CD14-positive monocyte (primary cell): Measurements from ENCODE around the gene CEACAM7. TPM values are rescaled to one million over a fixed set of nuclear protein-coding genes. Genes with fewer than 3 reads are reported as not detected.
A peak's percentile ranks its signal among the peaks of the same experiment; 100 is the strongest.

Source experiments
- DNase-seq, 3 donors: peaks; one replicate each; pipeline ENCODE4 v3.0.0-alpha.2; 2011 to 2022
- H2AFZ ChIP-seq: 2 replicates; pipeline ENCODE4 v1.6.0; 2012; ENCODE audit warnings: mild to moderate bottlenecking, low read depth, low read length, inconsistent platforms; ENCODE audit not compliant: insufficient read depth, poor library complexity, severe bottlenecking
- H3K27ac ChIP-seq, 2 donors: 1 replicate in 1 of 2; 2 replicates in 1 of 2; pipeline ENCODE4 v1.5.1; 2012 to 2013; ENCODE audit warnings: low read length in 2 of 2, control low read depth in 1 of 2, inconsistent platforms in 1 of 2, low read depth in 1 of 2, mild to moderate bottlenecking in 1 of 2
- H3K27me3 ChIP-seq, 2 donors: one replicate each; pipeline versions ENCODE4 v1.6.0 to v1.6.1; 2011 to 2013; ENCODE audit warnings: low read length in 2 of 2; ENCODE audit not compliant: control insufficient read depth in 2 of 2, insufficient read depth in 2 of 2
- H3K36me3 ChIP-seq, 2 donors: replicated peaks in 1 of 2; 1 replicate in 1 of 2; 2 replicates in 1 of 2; pipeline versions ENCODE4 v1.5.1 to v1.6.1; 2012 to 2013; ENCODE audit warnings: low read length in 2 of 2, control low read depth in 1 of 2, inconsistent platforms in 1 of 2, mild to moderate bottlenecking in 1 of 2; ENCODE audit not compliant: insufficient read depth in 2 of 2, control insufficient read depth in 1 of 2
- H3K4me1 ChIP-seq, 2 donors: 1 replicate in 1 of 2; 2 replicates in 1 of 2; pipeline versions ENCODE4 v1.5.1 to v1.6.1; 2012 to 2013; ENCODE audit warnings: low read length in 2 of 2, control low read depth in 1 of 2, inconsistent platforms in 1 of 2, mild to moderate bottlenecking in 1 of 2, moderate library complexity in 1 of 2; ENCODE audit not compliant: insufficient read depth in 2 of 2, control insufficient read depth in 1 of 2
- H3K4me2 ChIP-seq: replicated peaks from 2 replicates; pipeline ENCODE3; 2012; ENCODE audit warnings: low read length, moderate library complexity, mild to moderate bottlenecking; ENCODE audit not compliant: poor library complexity, severe bottlenecking; ENCODE audit errors: extremely low read depth
- H3K4me3 ChIP-seq, 3 experiments: fragments of 200-600 bp in 1 of 3; sonication (generic) in 1 of 3; replicated peaks in 1 of 3; 1 replicate in 2 of 3; 2 replicates in 1 of 3; pipeline ENCODE4 v1.5.1; 2011 to 2013; ENCODE audit warnings: low read length in 3 of 3, mild to moderate bottlenecking in 3 of 3, control low read depth in 2 of 3, low read depth in 2 of 3, inconsistent platforms in 1 of 3, moderate library complexity in 1 of 3
- H3K79me2 ChIP-seq: 2 replicates; pipeline ENCODE4 v1.6.0; 2012; ENCODE audit warnings: mild to moderate bottlenecking, control low read depth, inconsistent platforms, low read length, moderate library complexity; ENCODE audit not compliant: insufficient read depth
- H3K9ac ChIP-seq: 2 replicates; pipeline ENCODE4 v1.6.0; 2017; ENCODE audit warnings: low read length, mild to moderate bottlenecking; ENCODE audit not compliant: insufficient read depth, poor library complexity, severe bottlenecking
- H3K9me3 ChIP-seq, 2 donors: replicated peaks in 1 of 2; 1 replicate in 1 of 2; 2 replicates in 1 of 2; pipeline versions ENCODE4 v1.5.1 to v1.6.1; 2012 to 2013; ENCODE audit warnings: low read length in 2 of 2, control low read depth in 1 of 2; ENCODE audit not compliant: control insufficient read depth in 1 of 2, insufficient read depth in 1 of 2
- H4K20me1 ChIP-seq: 2 replicates; pipeline ENCODE4 v1.6.0; 2012; ENCODE audit warnings: mild to moderate bottlenecking, low read length, control low read depth, moderate library complexity; ENCODE audit not compliant: insufficient read depth
- H3K27ac Mint-ChIP-seq, 7 donors: one replicate each; pipeline ENCODE4 v1.8.0; 2020; ENCODE audit warnings: mild to moderate bottlenecking in 7 of 7, mixed read lengths in 7 of 7, moderate library complexity in 6 of 7, inconsistent platforms in 2 of 7
- H3K27me3 Mint-ChIP-seq, 3 donors: one replicate each; pipeline ENCODE4 v1.8.0; 2021 to 2022; ENCODE audit warnings: low read depth in 3 of 3, mild to moderate bottlenecking in 3 of 3, mixed read lengths in 3 of 3, moderate library complexity in 3 of 3, inconsistent platforms in 1 of 3
- H3K36me3 Mint-ChIP-seq, 2 donors: one replicate each; pipeline ENCODE4 v1.8.0; 2020; ENCODE audit warnings: mixed read lengths in 2 of 2, inconsistent platforms in 1 of 2, mild to moderate bottlenecking in 1 of 2
- H3K4me1 Mint-ChIP-seq: one replicate; pipeline ENCODE4 v1.8.0; 2020; ENCODE audit warnings: mild to moderate bottlenecking, mixed read lengths
- H3K4me3 Mint-ChIP-seq, 2 donors: one replicate each; pipeline ENCODE4 v1.8.0; 2020; ENCODE audit warnings: mild to moderate bottlenecking in 2 of 2, mixed read lengths in 2 of 2, moderate library complexity in 1 of 2
- H3K9me3 Mint-ChIP-seq, 7 donors: one replicate each; pipeline ENCODE4 v1.8.0; 2020 to 2022; ENCODE audit warnings: mixed read lengths in 7 of 7, mild to moderate bottlenecking in 6 of 7, moderate library complexity in 6 of 7, inconsistent platforms in 2 of 7
- WGBS: methylation state at CpG from one replicate; pipeline ENCODE4 v1.1.5; 2013; ENCODE audit warnings: missing lambda C conversion rate; ENCODE audit not compliant: insufficient coverage; 5-methylcytosine and 5-hydroxymethylcytosine counted together
- intact Hi-C, 2 donors: fragments of 100-400 bp; cut with micrococcal nuclease; formaldehyde crosslinking; loops; one replicate each; pipeline versions ENCODE4 v1.15.0 to v1.15.1; 2023
- polyA plus RNA-seq, 3 donors: library from polyadenylated mRNA; depleted of rRNA in 1 of 3; unstranded in 2 of 3; stranded (reverse) in 1 of 3; fragments of 300-500 nt in 2 of 3; fragments of >200 nt in 1 of 3; fragmentation: Illumina TruSeq in 2 of 3; gene quantifications; 1 replicate in 2 of 3; 2 replicates in 1 of 3; pipeline ENCODE4 v1.2.3, GENCODE V29; 2012 to 2021
- TF ChIP-seq, protein P1 (sequence below): fragments of 200-600 bp; IDR thresholded peaks from one replicate; pipeline ENCODE4 v1.8.0; 2022; ENCODE audit warnings: antibody characterized with exemption, mild to moderate bottlenecking

The CEACAM7 gene
- polyA plus RNA-seq, 3 donors, result not detected

DNA sequence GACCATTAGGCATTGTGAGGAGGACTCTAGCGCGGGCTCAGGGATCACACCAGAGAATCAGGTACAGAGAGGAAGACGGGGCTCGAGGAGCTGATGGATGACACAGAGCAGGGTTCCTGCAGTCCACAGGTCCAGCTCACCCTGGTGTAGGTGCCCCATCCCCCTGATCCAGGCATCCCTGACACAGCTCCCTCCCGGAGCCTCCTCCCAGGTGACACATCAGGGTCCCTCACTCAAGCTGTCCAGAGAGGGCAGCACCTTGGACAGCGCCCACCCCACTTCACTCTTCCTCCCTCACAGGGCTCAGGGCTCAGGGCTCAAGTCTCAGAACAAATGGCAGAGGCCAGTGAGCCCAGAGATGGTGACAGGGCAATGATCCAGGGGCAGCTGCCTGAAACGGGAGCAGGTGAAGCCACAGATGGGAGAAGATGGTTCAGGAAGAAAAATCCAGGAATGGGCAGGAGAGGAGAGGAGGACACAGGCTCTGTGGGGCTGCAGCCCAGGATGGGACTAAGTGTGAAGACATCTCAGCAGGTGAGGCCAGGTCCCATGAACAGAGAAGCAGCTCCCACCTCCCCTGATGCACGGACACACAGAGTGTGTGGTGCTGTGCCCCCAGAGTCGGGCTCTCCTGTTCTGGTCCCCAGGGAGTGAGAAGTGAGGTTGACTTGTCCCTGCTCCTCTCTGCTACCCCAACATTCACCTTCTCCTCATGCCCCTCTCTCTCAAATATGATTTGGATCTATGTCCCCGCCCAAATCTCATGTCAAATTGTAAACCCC is 17.5 kb upstream of the CEACAM7 start:
- Histone ChIP-seq H3K36me3 (no peaks in the 10 kb centered on the region), H3K9me3 (no peaks in the 10 kb centered on the region), H3K27me3 (peaks cover 0 to 7% of the 10 kb centered on the region in 2 donors), H3K9ac (no peak overlapping the region), H2AFZ (no peak overlapping the region), H3K27ac (no peak overlapping the region), H3K4me1 (peaks cover 0 to 3% of the 10 kb centered on the region in 2 donors), H3K4me2 (no peak overlapping the region), H3K4me3 (no peak overlapping the region), H4K20me1 (no peaks in the 10 kb centered on the region), H3K79me2 (no peaks in the 10 kb centered on the region)
- Mint-ChIP-seq H3K36me3 (no peaks in the 10 kb centered on the region), H3K27me3 (peaks cover 6 to 33% (median 24%) of the 10 kb centered on the region in 3 donors), H3K9me3 (no peaks in the 10 kb centered on the region), H3K4me3 (no peak overlapping the region), H3K27ac (peak overlapping the region in 1 of 7 donors; percentile 9), H3K4me1 (peaks cover 5% of the 10 kb centered on the region)
- intact Hi-C loops, result loop anchor here in 1 of 2 donors (5.0 kb wide), 1 partner anchor 42 kb away; no protein-coding TSS in a partner anchor
- DNase-seq, result no peak
- TF ChIP-seq, protein P1, sequence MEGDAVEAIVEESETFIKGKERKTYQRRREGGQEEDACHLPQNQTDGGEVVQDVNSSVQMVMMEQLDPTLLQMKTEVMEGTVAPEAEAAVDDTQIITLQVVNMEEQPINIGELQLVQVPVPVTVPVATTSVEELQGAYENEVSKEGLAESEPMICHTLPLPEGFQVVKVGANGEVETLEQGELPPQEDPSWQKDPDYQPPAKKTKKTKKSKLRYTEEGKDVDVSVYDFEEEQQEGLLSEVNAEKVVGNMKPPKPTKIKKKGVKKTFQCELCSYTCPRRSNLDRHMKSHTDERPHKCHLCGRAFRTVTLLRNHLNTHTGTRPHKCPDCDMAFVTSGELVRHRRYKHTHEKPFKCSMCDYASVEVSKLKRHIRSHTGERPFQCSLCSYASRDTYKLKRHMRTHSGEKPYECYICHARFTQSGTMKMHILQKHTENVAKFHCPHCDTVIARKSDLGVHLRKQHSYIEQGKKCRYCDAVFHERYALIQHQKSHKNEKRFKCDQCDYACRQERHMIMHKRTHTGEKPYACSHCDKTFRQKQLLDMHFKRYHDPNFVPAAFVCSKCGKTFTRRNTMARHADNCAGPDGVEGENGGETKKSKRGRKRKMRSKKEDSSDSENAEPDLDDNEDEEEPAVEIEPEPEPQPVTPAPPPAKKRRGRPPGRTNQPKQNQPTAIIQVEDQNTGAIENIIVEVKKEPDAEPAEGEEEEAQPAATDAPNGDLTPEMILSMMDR, result no peak
- 16% methylated on average over 2 of the region's 10 CpGs for WGBS

DNA sequence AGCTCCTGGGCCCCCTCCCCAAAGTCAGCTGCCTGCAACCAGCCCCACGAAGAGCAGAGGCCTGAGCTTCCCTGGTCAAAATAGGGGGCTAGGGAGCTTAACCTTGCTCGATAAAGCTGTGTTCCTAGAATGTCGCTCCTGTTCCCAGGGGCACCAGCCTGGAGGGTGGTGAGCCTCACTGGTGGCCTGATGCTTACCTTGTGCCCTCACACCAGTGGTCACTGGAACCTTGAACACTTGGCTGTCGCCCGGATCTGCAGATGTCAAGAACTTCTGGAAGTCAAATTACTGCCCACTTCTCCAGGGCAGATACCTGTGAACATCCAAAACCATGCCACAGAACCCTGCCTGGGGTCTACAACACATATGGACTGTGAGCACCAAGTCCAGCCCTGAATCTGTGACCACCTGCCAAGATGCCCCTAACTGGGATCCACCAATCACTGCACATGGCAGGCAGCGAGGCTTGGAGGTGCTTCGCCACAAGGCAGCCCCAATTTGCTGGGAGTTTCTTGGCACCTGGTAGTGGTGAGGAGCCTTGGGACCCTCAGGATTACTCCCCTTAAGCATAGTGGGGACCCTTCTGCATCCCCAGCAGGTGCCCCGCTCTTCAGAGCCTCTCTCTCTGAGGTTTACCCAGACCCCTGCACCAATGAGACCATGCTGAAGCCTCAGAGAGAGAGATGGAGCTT is 15.7 kb upstream of the CEACAM7 start:
- Mint-ChIP-seq H3K36me3 (no peaks in the 10 kb centered on the region), H3K27me3 (peaks cover 11 to 42% (median 19%) of the 10 kb centered on the region in 3 donors), H3K4me1 (peaks cover 10% of the 10 kb centered on the region)

More for the DNA sequence above, 15.7 kb upstream of the CEACAM7 start:
- peaks cover 10% of the 10 kb centered on the region in 2 donors for H3K4me1 ChIP-seq
- no peak for DNase-seq
- peaks cover 0 to 2% (median 0%) of the 10 kb centered on the region in 7 donors for H3K9me3 Mint-ChIP-seq
- no peak overlapping the region for H3K4me2 ChIP-seq
- H3K4me3 Mint-ChIP-seq, result no peak overlapping the region
- peaks cover 0 to 7% of the 10 kb centered on the region in 2 donors for H3K27me3 ChIP-seq
- no peak overlapping the region for H2AFZ ChIP-seq
- H3K36me3 ChIP-seq, result no peaks in the 10 kb centered on the region
- H3K9ac ChIP-seq, result no peak overlapping the region
- no peak overlapping the region for H3K27ac ChIP-seq
- no peaks in the 10 kb centered on the region for H3K9me3 ChIP-seq
- no peaks in the 10 kb centered on the region for H4K20me1 ChIP-seq
- TF ChIP-seq, protein P1, result no peak
- WGBS, result 83% methylated on average over 6 of the region's 8 CpGs
- no peak overlapping the region for H3K4me3 ChIP-seq
- H3K27ac Mint-ChIP-seq, result no peak overlapping the region
- no peaks in the 10 kb centered on the region for H3K79me2 ChIP-seq
- intact Hi-C loops, result no loop called here
